Activated B cell treated with CpG ODN at 0.5 μM for 24 hours (primary cell): Measurements from ENCODE around the gene C6orf58. TPM values are rescaled to one million over a fixed set of nuclear protein-coding genes. Genes with fewer than 3 reads are reported as not detected.

Source experiments
- ATAC-seq: fragments of 200-7000 bp; cut with Tn5 transposase; one replicate; pipeline ENCODE4 v1.10.0; 2021; ENCODE audit warnings: low read depth, mild to moderate bottlenecking, moderate library complexity
- CTCF ChIA-PET: fragments of 350-600 bp; sonication (Branson Sonifier 250); formaldehyde crosslinking; loops from one replicate; lab custom pipeline; 2021; ENCODE audit warnings: antibody characterized with exemption; lab: Charles Lee
- POLR2A ChIA-PET: fragments of 350-600 bp; sonication (Branson Sonifier 250); formaldehyde crosslinking; loops from one replicate; lab custom pipeline; 2021; ENCODE audit warnings: antibody characterized with exemption; lab: Charles Lee
- DNase-seq: peaks from one replicate; pipeline ENCODE4 v3.0.0; 2022
- H3K27ac Mint-ChIP-seq: one replicate; pipeline ENCODE4 v1.8.0; 2020; ENCODE audit warnings: mixed read lengths
- H3K27me3 Mint-ChIP-seq: one replicate; pipeline ENCODE4 v1.8.0; 2021; ENCODE audit warnings: mixed read lengths
- H3K36me3 Mint-ChIP-seq: one replicate; pipeline ENCODE4 v1.8.0; 2021; ENCODE audit warnings: low read depth, mixed read lengths
- H3K4me1 Mint-ChIP-seq: one replicate; pipeline ENCODE4 v1.8.0; 2021; ENCODE audit warnings: mixed read lengths
- H3K4me3 Mint-ChIP-seq: one replicate; pipeline ENCODE4 v1.8.0; 2020; ENCODE audit warnings: mild to moderate bottlenecking, mixed read lengths
- H3K9me3 Mint-ChIP-seq: one replicate; pipeline ENCODE4 v1.8.0; 2020; ENCODE audit warnings: mixed read lengths
- intact Hi-C: fragments of 100-400 bp; cut with micrococcal nuclease; formaldehyde crosslinking; loops from one replicate; pipeline ENCODE4 v1.15.1; 2024
- total RNA-seq: library from RNA; stranded (reverse); gene quantifications from 2 replicates; pipeline ENCODE4 v1.2.3, GENCODE V29; 2022
- TF ChIP-seq, protein P1 (sequence below): fragments of 200-600 bp; IDR thresholded peaks from one replicate; pipeline ENCODE4 v1.8.0; 2022; ENCODE audit warnings: antibody characterized with exemption, mild to moderate bottlenecking

C6orf58 gene
- not detected in 2 replicates for total RNA-seq

DNA sequence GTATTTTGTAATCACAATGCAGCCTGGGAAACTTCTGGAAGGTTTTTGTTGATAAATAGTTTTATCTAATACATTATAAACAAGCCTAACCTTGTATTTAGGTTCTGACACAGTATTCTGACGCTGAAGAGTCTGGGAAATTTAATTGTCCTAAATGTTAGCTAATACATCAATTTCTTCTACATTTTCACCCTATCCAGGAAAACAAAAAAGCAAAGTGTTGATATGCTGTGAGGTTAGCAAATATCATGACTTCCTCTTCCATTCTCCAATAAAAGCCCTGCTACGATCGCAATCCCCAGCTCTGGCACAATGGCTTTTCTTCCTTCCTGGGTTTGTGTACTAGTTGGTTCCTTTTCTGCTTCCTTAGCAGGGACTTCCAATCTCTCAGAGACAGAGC is at the start of gene C6orf58:
TSS of gene C6orf58 (plus strand) at position 301 of the 400 bp plus-strand sequence. CDS start at position 313, 12 bp downstream.
- H3K4me3 Mint-ChIP-seq = no peak within 1 kb of the TSS

DNA sequence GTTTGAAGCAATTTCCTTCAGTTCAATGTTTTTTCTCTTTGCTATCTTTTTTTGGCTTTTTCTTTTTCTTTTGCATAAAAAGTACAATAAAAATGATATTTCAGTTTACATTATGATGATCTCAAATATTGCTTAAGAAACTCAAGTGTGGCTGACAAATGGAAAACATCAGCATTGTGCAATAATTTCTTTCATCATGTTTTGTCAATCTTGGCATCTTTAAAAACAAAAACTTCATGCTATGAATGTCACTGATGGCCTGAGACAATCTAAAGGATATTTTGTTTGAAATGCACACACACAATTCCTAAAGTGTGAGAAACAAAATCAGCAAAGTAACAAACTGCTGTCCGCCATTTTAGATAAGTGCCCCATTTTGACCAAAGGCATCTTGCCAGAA is 44.0 kb upstream of the C6orf58 start:
- Mint-ChIP-seq H3K27me3 (peaks cover 13% of the 10 kb centered on the region), H3K4me3 (no peak overlapping the region), H3K27ac (no peak overlapping the region), H3K9me3 (no peaks in the 10 kb centered on the region), H3K36me3 (no peaks in the 10 kb centered on the region), H3K4me1 (no peaks in the 10 kb centered on the region)
- TF ChIP-seq, protein P1, sequence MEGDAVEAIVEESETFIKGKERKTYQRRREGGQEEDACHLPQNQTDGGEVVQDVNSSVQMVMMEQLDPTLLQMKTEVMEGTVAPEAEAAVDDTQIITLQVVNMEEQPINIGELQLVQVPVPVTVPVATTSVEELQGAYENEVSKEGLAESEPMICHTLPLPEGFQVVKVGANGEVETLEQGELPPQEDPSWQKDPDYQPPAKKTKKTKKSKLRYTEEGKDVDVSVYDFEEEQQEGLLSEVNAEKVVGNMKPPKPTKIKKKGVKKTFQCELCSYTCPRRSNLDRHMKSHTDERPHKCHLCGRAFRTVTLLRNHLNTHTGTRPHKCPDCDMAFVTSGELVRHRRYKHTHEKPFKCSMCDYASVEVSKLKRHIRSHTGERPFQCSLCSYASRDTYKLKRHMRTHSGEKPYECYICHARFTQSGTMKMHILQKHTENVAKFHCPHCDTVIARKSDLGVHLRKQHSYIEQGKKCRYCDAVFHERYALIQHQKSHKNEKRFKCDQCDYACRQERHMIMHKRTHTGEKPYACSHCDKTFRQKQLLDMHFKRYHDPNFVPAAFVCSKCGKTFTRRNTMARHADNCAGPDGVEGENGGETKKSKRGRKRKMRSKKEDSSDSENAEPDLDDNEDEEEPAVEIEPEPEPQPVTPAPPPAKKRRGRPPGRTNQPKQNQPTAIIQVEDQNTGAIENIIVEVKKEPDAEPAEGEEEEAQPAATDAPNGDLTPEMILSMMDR = no peak
- ATAC-seq (no peak), DNase-seq (no peak)
- intact Hi-C loops = no loop called here
- POLR2A ChIA-PET = no interaction called here
- CTCF ChIA-PET = no interaction called here

More for the DNA sequence above, at the start of gene C6orf58:
- no peak for ATAC-seq
- H3K4me1 Mint-ChIP-seq = no peaks in the 10 kb centered on the region
- no peak for DNase-seq
- no peaks in the 10 kb centered on the region for H3K9me3 Mint-ChIP-seq
- intact Hi-C loops = no loop called here
- H3K27ac Mint-ChIP-seq = no peak within 1 kb of the TSS
- no peaks in the 10 kb centered on the region for H3K36me3 Mint-ChIP-seq
- ChIA-PET POLR2A (no interaction called here), CTCF (no interaction called here)
- H3K27me3 Mint-ChIP-seq = peaks cover 2% of the 10 kb centered on the region
- TF ChIP-seq, protein P1 = no peak

DNA sequence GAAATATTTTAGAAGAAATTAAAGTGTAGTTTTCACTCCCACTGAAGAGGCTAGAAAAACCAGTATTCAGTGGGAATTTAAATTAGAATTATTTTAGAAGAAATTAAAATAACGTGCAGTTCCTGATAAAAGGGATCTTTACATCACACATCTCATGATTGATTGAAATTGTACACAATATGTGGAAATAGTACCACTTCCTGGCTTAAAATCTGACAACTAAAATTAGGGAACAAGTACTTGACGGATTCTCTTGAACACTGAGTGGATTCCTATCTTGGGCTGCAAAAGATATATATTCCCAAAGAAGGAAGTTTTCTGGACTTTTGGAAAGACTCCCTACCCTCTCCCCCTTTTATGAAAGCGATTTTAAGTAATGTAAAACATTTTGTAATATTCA is 43.2 kb upstream of the C6orf58 start:
- Mint-ChIP-seq H3K4me1 (no peaks in the 10 kb centered on the region), H3K36me3 (no peaks in the 10 kb centered on the region), H3K27me3 (peaks cover 12% of the 10 kb centered on the region), H3K4me3 (no peak overlapping the region), H3K27ac (no peak overlapping the region), H3K9me3 (no peaks in the 10 kb centered on the region)
- CTCF ChIA-PET = interaction anchor here (1.7 kb wide), 1 partner anchor 230 kb away, joined by 5 read pairs; no protein-coding TSS in a partner anchor
- POLR2A ChIA-PET = no interaction called here
- ATAC-seq = no peak
- TF ChIP-seq, protein P1 = no peak
- DNase-seq = no peak
- intact Hi-C loops = no loop called here

DNA sequence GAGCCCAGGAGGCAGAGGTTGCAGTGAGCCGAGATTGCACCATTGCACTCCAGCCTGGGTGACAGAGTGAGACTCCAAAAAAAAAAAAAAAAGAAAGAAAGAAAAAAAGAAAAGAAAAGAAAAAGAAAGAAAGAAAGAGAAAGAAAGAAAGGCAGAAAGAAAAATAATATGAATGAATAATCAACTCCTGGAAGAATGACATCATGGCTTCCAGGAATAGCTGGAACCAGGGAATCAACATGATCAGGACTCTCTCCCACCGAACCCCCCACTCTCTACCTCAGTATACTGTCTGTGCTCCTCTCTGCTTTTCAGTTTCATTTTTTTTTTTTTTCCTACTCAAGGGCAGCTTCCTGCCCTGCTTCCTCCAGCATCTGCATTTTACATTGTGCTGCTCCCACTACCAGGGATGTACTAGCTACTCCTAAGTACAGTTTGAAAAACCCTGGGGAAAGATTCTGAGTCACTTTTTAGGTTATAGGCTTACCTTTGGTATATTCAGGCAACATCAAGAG is 38.2 kb upstream of the C6orf58 start:
- no peak overlapping the region for H3K27ac Mint-ChIP-seq
- ATAC-seq (no peak), DNase-seq (no peak)
- ChIA-PET POLR2A (interaction anchor here (0.5 kb wide), 1 partner anchor 669 kb away, joined by 4 read pairs; no protein-coding TSS in a partner anchor), CTCF (interaction anchor here (0.7 to 2.9 kb wide), 8 partner anchors 10 to 352 kb away, joined by 3 to 30 read pairs (median 5); partner anchors contain the start of gene KIAA0408)
- H3K4me1 Mint-ChIP-seq = no peaks in the 10 kb centered on the region
- no peaks in the 10 kb centered on the region for H3K36me3 Mint-ChIP-seq
- H3K9me3 Mint-ChIP-seq = no peaks in the 10 kb centered on the region
- intact Hi-C loops = loop anchor here (1.0 to 2.0 kb wide), 4 partner anchors 74 to 1542 kb away; no protein-coding TSS in a partner anchor
- peaks cover 8% of the 10 kb centered on the region for H3K27me3 Mint-ChIP-seq
- TF ChIP-seq, protein P1 = no peak
- no peak overlapping the region for H3K4me3 Mint-ChIP-seq

DNA sequence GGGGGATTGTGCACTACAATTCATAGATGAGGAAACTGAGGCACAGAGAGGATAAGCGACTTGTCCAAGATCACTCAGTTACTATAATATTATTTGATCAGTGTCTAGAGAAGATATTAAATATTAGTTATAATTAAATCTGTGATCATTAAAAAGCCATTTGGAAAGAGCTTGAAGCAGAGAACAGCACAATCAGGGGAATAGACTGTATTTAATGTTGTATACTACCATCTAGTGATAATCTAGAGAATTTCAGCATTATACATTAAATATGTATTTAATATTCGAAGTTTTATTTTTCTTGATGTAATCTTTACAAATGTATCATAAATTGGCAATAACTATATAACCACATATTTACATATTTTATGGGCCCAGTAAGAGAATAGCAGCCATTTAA is 37.7 kb upstream of the C6orf58 start:
- TF ChIP-seq, protein P1 = no peak
- no peaks in the 10 kb centered on the region for H3K9me3 Mint-ChIP-seq
- intact Hi-C loops = loop anchor here (1.0 to 2.0 kb wide), 4 partner anchors 74 to 1542 kb away; no protein-coding TSS in a partner anchor
- CTCF ChIA-PET = interaction anchor here (0.7 to 2.9 kb wide), 8 partner anchors 9 to 352 kb away, joined by 3 to 30 read pairs (median 5); partner anchors contain the start of gene KIAA0408
- ATAC-seq = no peak
- POLR2A ChIA-PET = no interaction called here
- DNase-seq = no peak
- H3K27me3 Mint-ChIP-seq = peaks cover 8% of the 10 kb centered on the region
- no peaks in the 10 kb centered on the region for H3K4me1 Mint-ChIP-seq
- H3K36me3 Mint-ChIP-seq = no peaks in the 10 kb centered on the region
- H3K27ac Mint-ChIP-seq = no peak overlapping the region
- no peak overlapping the region for H3K4me3 Mint-ChIP-seq
